Fibroblast of villous mesenchyme (primary cell): ENCODE measurements around the gene CILP. TPM values are rescaled to one million over a fixed set of nuclear protein-coding genes. Genes with fewer than 3 reads are reported as not detected.
A peak's percentile ranks its signal among the peaks of the same experiment; 100 is the strongest.

Experiments used
- DNase-seq: peaks from one replicate; pipeline ENCODE4 v3.0.0-alpha.2; 2010; ENCODE audit warnings: low read depth
- H3K4me3 ChIP-seq: 2 replicates; pipeline ENCODE4 v1.5.1; 2011; ENCODE audit warnings: low read depth, mild to moderate bottlenecking, low read length
- CTCF ChIP-seq: IDR thresholded peaks from 2 replicates; pipeline ENCODE4 v1.5.1; 2012; ENCODE audit warnings: low read depth, mild to moderate bottlenecking, low read length; ENCODE audit not compliant: insufficient read depth
- total RNA-seq: library from RNA; depleted of rRNA; stranded (reverse); fragments of >200 nt; gene quantifications from 2 replicates; pipeline ENCODE4 v1.2.3, GENCODE V29; 2012

The CILP gene
- total RNA-seq = under 0.01 TPM in 2 replicates

GRCh38 chr15:65210770-65211481 lies at the start of gene CILP:
Gene CILP (minus strand): TSS chr15:65211473. CDS start chr15:65209755, 1,718 bp downstream.
- no peak within 1 kb of the TSS for H3K4me3 ChIP-seq
- DNase-seq = no peak
- TF ChIP-seq CTCF = no peak

GRCh38 chr15:65260968-65261367 lies 49.7 kb upstream of the CILP start:
- no peak for TF ChIP-seq CTCF
- DNase-seq = no peak
- H3K4me3 ChIP-seq = no peak overlapping the region

GRCh38 chr15:65259367-65259797 lies 48.1 kb upstream of the CILP start:
- peak; percentile 21 for DNase-seq
- no peak overlapping the region for H3K4me3 ChIP-seq
- TF ChIP-seq CTCF = no peak

- peak; percentile 4 for TF ChIP-seq CTCF
- no peak overlapping the region for H3K4me3 ChIP-seq
- DNase-seq = peak; percentile 93
Measured at GRCh38 chr15:65258375-65259262, 47.3 kb upstream of the CILP start.

GRCh38 chr15:65255486-65256140 lies 44.3 kb upstream of the CILP start:
- no peak overlapping the region for H3K4me3 ChIP-seq
- no peak for TF ChIP-seq CTCF
- no peak for DNase-seq

- no peak for DNase-seq
- no peak for TF ChIP-seq CTCF
- H3K4me3 ChIP-seq = no peak overlapping the region
Measured at GRCh38 chr15:65254758-65255157, 43.5 kb upstream of the CILP start.
